Measurements from ENCODE around the gene ZNF582. TPM values are rescaled to one million over a fixed set of nuclear protein-coding genes. Genes with fewer than 3 reads are reported as not detected.
"Not testable (repeated sequence)": the region's sequence is repeated elsewhere in the genome, so short reads cannot be mapped to it uniquely, and the experiment has no call there.

Gene ZNF582
- total RNA-seq, 2 experiments from 2014 or later, result 1.9 to 3.3 TPM

DNA sequence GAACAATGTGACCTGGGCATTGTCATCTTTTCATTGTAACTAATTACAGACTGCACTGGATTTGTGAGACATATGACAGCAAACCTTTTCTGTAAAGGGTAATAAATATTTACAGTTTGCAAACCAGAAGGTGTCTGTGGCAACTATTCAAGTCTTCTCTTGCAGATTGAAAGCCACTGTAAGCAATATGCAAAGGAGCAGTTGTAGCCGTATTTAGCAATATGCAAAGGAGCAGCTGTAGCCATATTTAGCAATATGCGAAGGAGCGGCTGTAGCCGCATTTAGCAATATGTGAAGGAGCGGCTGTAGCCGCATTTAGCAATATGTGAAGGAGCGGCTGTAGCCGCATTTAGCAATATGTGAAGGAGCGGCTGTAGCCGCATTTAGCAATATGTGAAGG is 54.3 kb downstream of the ZNF582 start:
- ATAC-seq, H3K27me3 Mint-ChIP-seq, H3K27ac Mint-ChIP-seq, H3K36me3 Mint-ChIP-seq, H3K4me3 Mint-ChIP-seq, H3K4me1 Mint-ChIP-seq, DNase-seq: not testable (repeated sequence)
- CTCF ChIA-PET, result interaction anchor here (1.8 kb wide), 1 partner anchor 272 kb away, joined by 5 read pairs; no protein-coding TSS in a partner anchor
- peaks cover 18% of the 10 kb centered on the region for H3K9me3 Mint-ChIP-seq (ENCODE audit: low read depth)

DNA sequence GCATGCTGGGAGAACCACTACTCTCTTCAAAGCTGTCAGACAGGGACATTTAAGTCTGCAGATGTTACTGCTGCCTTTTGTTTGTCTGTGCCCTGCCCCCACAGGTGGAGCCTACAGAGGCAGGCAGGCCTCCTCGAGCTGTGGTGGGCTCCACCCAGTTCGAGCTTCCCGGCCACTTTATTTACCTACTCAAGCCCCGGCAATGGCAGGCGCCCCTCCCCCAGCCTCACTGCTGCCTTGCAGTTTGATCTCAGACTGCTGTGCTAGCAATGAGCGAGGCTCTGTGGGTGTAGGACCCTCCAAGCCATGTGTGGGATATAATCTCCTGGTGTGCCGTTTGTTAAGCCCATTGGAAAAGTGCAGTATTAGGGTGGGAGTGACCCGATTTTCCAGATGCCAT is 56.3 kb downstream of the ZNF582 start:
- DNase-seq, H3K36me3 Mint-ChIP-seq, CTCF ChIA-PET, H3K27me3 Mint-ChIP-seq, H3K4me3 Mint-ChIP-seq, H3K4me1 Mint-ChIP-seq, H3K27ac Mint-ChIP-seq, ATAC-seq: not testable (repeated sequence)
- peaks cover 11% of the 10 kb centered on the region for H3K9me3 Mint-ChIP-seq (ENCODE audit: low read depth)

DNA sequence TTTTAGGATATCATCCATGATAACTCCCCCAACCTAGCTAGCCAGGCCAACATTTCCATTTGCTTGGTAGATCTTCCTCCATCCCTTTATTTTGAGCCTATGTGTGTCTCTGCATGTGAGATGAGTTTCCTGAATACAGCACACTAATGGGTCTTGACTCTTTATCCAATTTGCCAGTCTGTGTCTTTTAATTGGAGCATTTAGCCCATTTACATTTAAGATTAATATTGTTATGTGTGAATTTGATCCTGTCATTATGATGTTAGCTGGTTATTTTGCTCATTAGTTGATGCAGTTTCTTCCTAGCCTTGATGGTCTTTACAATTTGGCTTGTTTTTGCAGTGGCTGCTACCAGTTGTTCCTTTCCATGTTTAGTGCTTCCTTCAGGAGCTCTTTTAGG is 58.0 kb downstream of the ZNF582 start:
- not testable (repeated sequence) for H3K4me1 Mint-ChIP-seq; H3K27ac Mint-ChIP-seq; H3K27me3 Mint-ChIP-seq; ATAC-seq; DNase-seq; H3K4me3 Mint-ChIP-seq; H3K9me3 Mint-ChIP-seq (ENCODE audit: low read depth); H3K36me3 Mint-ChIP-seq
- CTCF ChIA-PET, result interaction anchor here (1.2 to 4.7 kb wide), 4 partner anchors 25 to 269 kb away, joined by 7 to 91 read pairs (median 26); no protein-coding TSS in a partner anchor

DNA sequence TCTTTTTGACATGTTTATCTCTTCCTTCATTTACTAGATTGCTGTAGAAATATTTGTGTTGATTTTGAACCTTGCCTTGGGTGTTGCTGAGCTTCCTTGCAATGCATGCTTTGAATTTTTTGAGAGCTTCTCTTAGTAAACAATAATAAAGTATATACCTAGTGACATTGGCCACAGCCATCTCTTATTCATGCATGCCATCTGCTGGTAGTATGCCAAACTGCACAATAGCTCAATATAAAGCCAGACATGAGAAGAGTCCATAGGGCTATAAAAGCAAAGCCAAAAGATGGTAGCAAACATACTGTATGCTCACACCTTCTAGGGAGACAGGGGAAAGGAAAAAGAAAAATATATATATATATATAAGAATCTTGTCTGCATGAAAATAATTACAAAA is 59.8 kb downstream of the ZNF582 start:
- no peaks in the 10 kb centered on the region for H3K4me1 Mint-ChIP-seq
- DNase-seq, result peak; percentile 61
- no peak overlapping the region for H3K27ac Mint-ChIP-seq
- peaks cover 10% of the 10 kb centered on the region for H3K27me3 Mint-ChIP-seq
- CTCF ChIA-PET, result interaction anchor here (0.5 to 4.7 kb wide), 23 partner anchors 9 to 736 kb away, joined by 3 to 91 read pairs (median 4); partner anchors contain the start of genes ZNF787 and ZSCAN5A
- H3K36me3 Mint-ChIP-seq, result no peaks in the 10 kb centered on the region
- ATAC-seq, result peak; percentile 61
- H3K9me3 Mint-ChIP-seq (ENCODE audit: low read depth), result no peaks in the 10 kb centered on the region
- no peak overlapping the region for H3K4me3 Mint-ChIP-seq

Other genes starting within 250 kb of the ZNF582 start
- gene GALP, start 217.5 kb downstream of the ZNF582 start, total RNA-seq, result not detected
- gene ZSCAN5B, start 195.8 kb downstream of the ZNF582 start, total RNA-seq, result not detected
- gene ZSCAN5C, start 191.3 kb downstream of the ZNF582 start, total RNA-seq, result not detected
- gene EDDM13, start 120.8 kb downstream of the ZNF582 start, total RNA-seq, result under 1 TPM in 1 of 2 experiments, not detected in 1; 0.67 TPM
- 1 to 10 TPM; 5.9 to 8.6 TPM for gene ZSCAN5A, start 78.7 kb downstream of the ZNF582 start, total RNA-seq
- gene ZNF583, start 10.8 kb upstream of the ZNF582 start, total RNA-seq, result 1 to 10 TPM; 3.5 to 3.6 TPM
- under 1 TPM; 0.32 to 0.52 TPM for gene ZNF667, start 83.8 kb upstream of the ZNF582 start, total RNA-seq
- gene ZNF471, start 114.3 kb upstream of the ZNF582 start, total RNA-seq, result under 1 TPM; 0.55 to 0.77 TPM
- gene ZFP28, start 145.4 kb upstream of the ZNF582 start, total RNA-seq, result 1 to 10 TPM; 4.2 to 4.7 TPM
- gene ZNF470, start 173.9 kb upstream of the ZNF582 start, total RNA-seq, result 1 to 10 TPM; 4.0 TPM
- gene ZNF71, start 201.8 kb upstream of the ZNF582 start, total RNA-seq, result 1 to 10 TPM; 5.7 to 6.0 TPM
- gene SMIM17, start 249.6 kb upstream of the ZNF582 start, total RNA-seq, result not detected